Measurements from ENCODE around the gene OLFML1. TPM values are rescaled to one million over a fixed set of nuclear protein-coding genes. Genes with fewer than 3 reads are reported as not detected.

The OLFML1 gene
- 39.2 and 53.5 TPM in 2 replicates for total RNA-seq

GRCh38 chr11:7485186-7486097 lies at the start of gene OLFML1:
Gene OLFML1 (plus strand): TSS chr11:7485506. CDS start chr11:7485876, 370 bp downstream.

DNA sequence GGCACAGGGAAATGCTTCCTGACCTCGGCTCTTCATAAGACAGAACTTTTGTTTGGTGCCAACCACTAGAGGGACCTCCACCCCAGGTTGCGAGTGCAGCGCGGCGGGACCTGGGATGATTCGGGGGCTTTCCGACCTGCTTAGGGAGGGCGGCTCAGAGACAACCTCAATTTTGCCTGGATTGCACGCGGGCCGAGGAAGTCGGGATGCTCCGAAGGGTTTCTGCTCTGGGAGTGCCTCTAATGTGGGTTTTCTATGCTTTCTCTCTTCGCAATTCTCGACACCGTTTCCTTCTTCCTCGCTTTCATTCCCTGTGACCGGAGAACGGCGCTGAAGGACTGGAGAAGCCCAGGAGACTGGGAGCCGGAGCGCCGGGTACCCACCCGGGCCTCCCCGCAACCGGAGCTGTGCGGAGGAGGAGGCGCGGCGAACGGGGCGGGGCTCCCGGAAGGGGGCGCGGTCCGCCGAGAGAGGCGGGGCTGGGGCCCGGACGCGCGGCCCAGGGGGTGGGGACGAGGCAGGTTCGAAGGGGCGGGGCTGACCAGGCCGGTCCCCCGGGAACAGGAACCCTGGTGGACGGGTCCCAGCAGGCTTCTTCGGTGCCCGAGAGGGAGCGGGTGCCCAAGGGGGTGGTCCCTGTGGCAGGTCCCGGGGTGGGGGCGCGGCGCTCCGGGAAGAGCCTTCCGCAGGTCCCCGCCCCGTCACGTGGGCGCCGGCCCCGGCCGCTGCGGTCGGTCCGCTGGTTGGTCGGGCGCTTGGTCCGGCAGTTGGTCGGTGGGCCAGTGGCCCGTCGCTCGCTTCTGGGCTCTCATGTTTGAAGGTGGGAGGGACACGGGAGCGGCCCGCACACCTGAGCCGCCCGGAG lies 28.2 kb downstream of the OLFML1 start, which contains the start of gene PPFIBP2:
Gene PPFIBP2 (plus strand): TSS at position 766 of the 865 bp plus-strand sequence. CDS start 35,477 bp downstream, outside the sequence.

Other genes starting within 250 kb of the OLFML1 start
- 0.12 and 0.32 TPM in 2 replicates for gene SYT9, start 233.6 kb upstream of the OLFML1 start, total RNA-seq
- 42.6 and 60.0 TPM in 2 replicates for gene PPFIBP2, start 28.5 kb downstream of the OLFML1 start, total RNA-seq
- 22.6 and 27.1 TPM in 2 replicates for gene CYB5R2, start 188.0 kb downstream of the OLFML1 start, total RNA-seq
- gene OVCH2, start 221.0 kb downstream of the OLFML1 start, total RNA-seq = not detected in 2 replicates